WTC11 (cell line): ENCODE results near the gene ZAR1L. TPM values are rescaled to one million over a fixed set of nuclear protein-coding genes. Genes with fewer than 3 reads are reported as not detected.
A peak's percentile ranks its signal among the peaks of the same experiment; 100 is the strongest.
"Not testable (repeated sequence)": the region's sequence is repeated elsewhere in the genome, so short reads cannot be mapped to it uniquely, and the experiment has no call there.

Experiments used
- ATAC-seq: fragments of 200-7000 bp; cut with Tn5 transposase; 2 replicates; pipeline ENCODE4 v1.10.0; 2021; ENCODE audit warnings: mild to moderate bottlenecking, moderate library complexity
- CTCF ChIA-PET: fragments of 300-600 bp; sonication (Branson Sonifier 250); formaldehyde crosslinking; loops from one replicate; lab custom pipeline; 2021; ENCODE audit warnings: antibody characterized with exemption; lab: Charles Lee
- POLR2A ChIA-PET: fragments of 350-600 bp; sonication (Branson Sonifier 250); formaldehyde crosslinking; loops from one replicate; lab custom pipeline; 2021; ENCODE audit warnings: antibody characterized with exemption; lab: Charles Lee
- DNase-seq: peaks from one replicate; pipeline ENCODE4 v3.0.0; 2021; ENCODE audit warnings: low spot score
- H3K27ac Mint-ChIP-seq: 2 replicates; pipeline ENCODE4 v1.8.0; 2021; ENCODE audit warnings: mixed read lengths
- H3K27me3 Mint-ChIP-seq: 2 replicates; pipeline ENCODE4 v1.8.0; 2021; ENCODE audit warnings: low read depth, mild to moderate bottlenecking, moderate library complexity, mixed read lengths
- H3K36me3 Mint-ChIP-seq: 2 replicates; pipeline ENCODE4 v1.8.0; 2021; ENCODE audit warnings: mixed read lengths
- H3K4me1 Mint-ChIP-seq: 2 replicates; pipeline ENCODE4 v1.8.0; 2022; ENCODE audit warnings: mixed read lengths
- H3K4me3 Mint-ChIP-seq: 2 replicates; pipeline ENCODE4 v1.8.0; 2021; ENCODE audit warnings: mild to moderate bottlenecking, moderate library complexity, mixed read lengths
- H3K9me3 Mint-ChIP-seq: 2 replicates; pipeline ENCODE4 v1.8.0; 2021; ENCODE audit warnings: mixed read lengths
- CBFB ChIP-seq: sonication (generic); formaldehyde crosslinking; IDR thresholded peaks from 2 replicates; pipeline ENCODE4 v1.8.1; 2022; ENCODE audit warnings: mild to moderate bottlenecking, low read depth, missing genetic modification reagents
- CREM ChIP-seq: sonication (generic); formaldehyde crosslinking; IDR thresholded peaks from 2 replicates; pipeline ENCODE4 v1.8.1; 2022; ENCODE audit warnings: mild to moderate bottlenecking, missing genetic modification reagents, moderate library complexity
- CTCF ChIP-seq: fragments of 200-600 bp; IDR thresholded peaks from 2 replicates; pipeline ENCODE4 v1.8.0; 2022; ENCODE audit warnings: antibody characterized with exemption
- E2F1 ChIP-seq: sonication (generic); formaldehyde crosslinking; IDR thresholded peaks from 2 replicates; pipeline ENCODE4 v1.8.0; 2022; ENCODE audit warnings: mild to moderate bottlenecking, missing genetic modification reagents
- EMX1 ChIP-seq: fragments of 250-450 bp; sonication (Bioruptor Pico); IDR thresholded peaks from 2 replicates; pipeline ENCODE4 v1.8.0; 2021; ENCODE audit warnings: mild to moderate bottlenecking
- HMGXB4 ChIP-seq: sonication (generic); formaldehyde crosslinking; IDR thresholded peaks from 2 replicates; pipeline ENCODE4 v1.8.1; 2023; ENCODE audit warnings: mild to moderate bottlenecking, moderate library complexity, missing genetic modification reagents
- JUN ChIP-seq: sonication (generic); formaldehyde crosslinking; IDR thresholded peaks from 2 replicates; pipeline ENCODE4 v1.8.0; 2023; ENCODE audit warnings: mild to moderate bottlenecking, missing genetic modification reagents
- MLX ChIP-seq: sonication (generic); formaldehyde crosslinking; IDR thresholded peaks from 2 replicates; pipeline ENCODE4 v1.8.1; 2023; ENCODE audit warnings: mild to moderate bottlenecking, missing genetic modification reagents, moderate library complexity
- MYBL2 ChIP-seq: sonication (generic); formaldehyde crosslinking; IDR thresholded peaks from 2 replicates; pipeline ENCODE4 v1.8.1; 2023; ENCODE audit warnings: mild to moderate bottlenecking, moderate library complexity, missing genetic modification reagents
- NFATC4 ChIP-seq: fragments of 250-450 bp; sonication (Bioruptor Pico); IDR thresholded peaks from 2 replicates; pipeline ENCODE4 v1.9.0; 2021; ENCODE audit warnings: mild to moderate bottlenecking
- PRDM15 ChIP-seq: sonication (generic); formaldehyde crosslinking; IDR thresholded peaks from 2 replicates; pipeline ENCODE4 v1.8.0; 2022; ENCODE audit warnings: missing genetic modification reagents
- PRRX2 ChIP-seq: fragments of 250-450 bp; sonication (Bioruptor Pico); IDR thresholded peaks from 2 replicates; pipeline ENCODE4 v1.8.0; 2021; ENCODE audit warnings: mild to moderate bottlenecking
- RELA ChIP-seq: sonication (generic); formaldehyde crosslinking; IDR thresholded peaks from 2 replicates; pipeline ENCODE4 v1.8.1; 2022; ENCODE audit warnings: missing genetic modification reagents, mild to moderate bottlenecking, borderline replicate concordance
- ZNF232 ChIP-seq: sonication (generic); formaldehyde crosslinking; IDR thresholded peaks from 2 replicates; pipeline ENCODE4 v1.8.0; 2022; ENCODE audit warnings: mild to moderate bottlenecking, missing genetic modification reagents
- ZNF317 ChIP-seq: sonication (generic); formaldehyde crosslinking; IDR thresholded peaks from 2 replicates; pipeline ENCODE4 v1.8.1; 2023; ENCODE audit warnings: low read depth, mild to moderate bottlenecking, moderate library complexity, missing genetic modification reagents, borderline replicate concordance
- ZNF532 ChIP-seq: fragments of 250-450 bp; sonication (Bioruptor Pico); IDR thresholded peaks from 2 replicates; pipeline ENCODE4 v1.9.0; 2021; ENCODE audit warnings: mild to moderate bottlenecking, borderline replicate concordance
- total RNA-seq: library from RNA; stranded (reverse); gene quantifications from 3 replicates; pipeline ENCODE4 v1.2.3, GENCODE V29; 2021

The ZAR1L gene
- total RNA-seq, 1 experiment from 2014 or later: 0.33 TPM

- TF ChIP-seq PRDM15 (no peak), MLX (CRISPR knock-in tag) (no peak), ZNF317 (CRISPR knock-in tag) (no peak), HMGXB4 (peak; percentile 52), ZNF232 (CRISPR knock-in tag) (0 out of 2 replicates have a peak, but pooled peaks have one; percentile 62), PRRX2 (CRISPR knock-in tag) (no peak), EMX1 (CRISPR knock-in tag) (0 out of 2 replicates have a peak, but pooled peaks have one; percentile 57), ZNF532 (CRISPR knock-in tag) (no peak), NFATC4 (CRISPR knock-in tag) (no peak)
Observed at GRCh38 chr13:32315238-32316027, at the start of gene ZAR1L, which contains the start of gene BRCA2 (continued).

- TF ChIP-seq PRRX2 (CRISPR knock-in tag) (no peak), ZNF317 (CRISPR knock-in tag) (no peak), JUN (CRISPR knock-in tag) (no peak), E2F1 (CRISPR knock-in tag) (no peak), MYBL2 (CRISPR knock-in tag) (no peak), CBFB (CRISPR knock-in tag) (no peak), CREM (CRISPR knock-in tag) (no peak), CTCF (no peak), RELA (CRISPR knock-in tag) (no peak)
- Mint-ChIP-seq H3K27me3 (no peaks in the 10 kb centered on the region), H3K9me3 (no peaks in the 10 kb centered on the region), H3K27ac (no peak overlapping the region), H3K4me3 (no peak overlapping the region), H3K4me1 (peaks cover 7% of the 10 kb centered on the region), H3K36me3 (peaks cover 27% of the 10 kb centered on the region)
- DNase-seq (no peak), ATAC-seq (no peak)
- ChIA-PET POLR2A (no interaction called here), CTCF (no interaction called here)
Observed at GRCh38 chr13:32362574-32362973, 47.4 kb upstream of the ZAR1L start.

- DNase-seq, H3K4me3 Mint-ChIP-seq, POLR2A ChIA-PET, ATAC-seq, H3K27ac Mint-ChIP-seq, H3K27me3 Mint-ChIP-seq, H3K9me3 Mint-ChIP-seq: not testable (repeated sequence)
- H3K36me3 Mint-ChIP-seq: peaks cover 22% of the 10 kb centered on the region
- CTCF ChIA-PET: interaction anchor here (0.7 kb wide), 1 partner anchor 11 kb away, joined by 4 read pairs; no protein-coding TSS in a partner anchor
- H3K4me1 Mint-ChIP-seq: peaks cover 13% of the 10 kb centered on the region
Observed at GRCh38 chr13:32355935-32356334, 40.8 kb upstream of the ZAR1L start.
